Esophagus squamous epithelium (tissue), 5 donors: ENCODE measurements around the gene ALG8. TPM values are rescaled to one million over a fixed set of nuclear protein-coding genes. Genes with fewer than 3 reads are reported as not detected.
"Not testable (repeated sequence)": the region's sequence is repeated elsewhere in the genome, so short reads cannot be mapped to it uniquely, and the experiment has no call there.

ENCODE experiments used
- DNase-seq: peaks from one replicate; lab custom pipeline; 2025; lab: John Stamatoyannopoulos, UW
- H3K27ac ChIP-seq, 4 donors: fragments of 200-600 bp; sonication (generic); one replicate each; pipeline ENCODE4 v1.5.1; 2016 to 2019; ENCODE audit warnings: mild to moderate bottlenecking in 1 of 4
- H3K27me3 ChIP-seq, 4 donors: fragments of 200-600 bp; sonication (generic); 1 replicate in 3 of 4; 2 replicates in 1 of 4; pipeline versions ENCODE4 v1.5.1 to v1.6.0; 2017 to 2021; ENCODE audit warnings: antibody characterized with exemption in 1 of 4
- H3K36me3 ChIP-seq, 3 donors: fragments of 200-600 bp; sonication (generic); one replicate each; pipeline ENCODE4 v1.5.1; 2016 to 2019
- H3K4me1 ChIP-seq, 3 donors: fragments of 200-600 bp; sonication (generic); one replicate each; pipeline ENCODE4 v1.5.1; 2017 to 2019
- H3K4me3 ChIP-seq, 4 donors: fragments of 200-600 bp; sonication (generic); 1 replicate in 3 of 4; 2 replicates in 1 of 4; pipeline ENCODE4 v1.5.1; 2016 to 2019; ENCODE audit warnings: mild to moderate bottlenecking in 2 of 4, moderate library complexity in 1 of 4
- H3K9me3 ChIP-seq, 3 donors: fragments of 200-600 bp; sonication (generic); one replicate each; pipeline ENCODE4 v1.5.1; 2016 to 2019
- CTCF ChIP-seq, 6 experiments: fragments of 450-650 bp in 4 of 6; fragments of 200-600 bp in 2 of 6; sonication (generic) in 2 of 6; IDR thresholded peaks; one replicate each; pipeline ENCODE4 v1.5.1; 2016 to 2019; ENCODE audit warnings: antibody characterized with exemption in 6 of 6, mild to moderate bottlenecking in 4 of 6, moderate library complexity in 4 of 6
- POLR2A ChIP-seq, 4 donors: fragments of 450-650 bp; IDR thresholded peaks; one replicate each; pipeline ENCODE4 v1.6.1; 2017; ENCODE audit warnings: antibody characterized with exemption in 4 of 4, mild to moderate bottlenecking in 4 of 4, moderate library complexity in 3 of 4
- WGBS, 2 donors: methylation state at CpG; one replicate each; pipeline ENCODE4 v1.1.5; 2018; 5-methylcytosine and 5-hydroxymethylcytosine counted together
- intact Hi-C: fragments of 100-400 bp; cut with DNase I; formaldehyde crosslinking; loops from one replicate; pipeline ENCODE4 v1.15.0; 2022
- total RNA-seq, 4 donors: library from RNA; depleted of rRNA; stranded (reverse); fragments of >200 nt; gene quantifications; one replicate each; pipeline ENCODE4 v1.1.0, GENCODE V29; 2016
- donor health status: DM: yes; HTN: yes; CAD: no.

ALG8 gene
- total RNA-seq, 4 donors from 2014 or later, result 13.9 to 30.5 (median 27.3) TPM

DNA sequence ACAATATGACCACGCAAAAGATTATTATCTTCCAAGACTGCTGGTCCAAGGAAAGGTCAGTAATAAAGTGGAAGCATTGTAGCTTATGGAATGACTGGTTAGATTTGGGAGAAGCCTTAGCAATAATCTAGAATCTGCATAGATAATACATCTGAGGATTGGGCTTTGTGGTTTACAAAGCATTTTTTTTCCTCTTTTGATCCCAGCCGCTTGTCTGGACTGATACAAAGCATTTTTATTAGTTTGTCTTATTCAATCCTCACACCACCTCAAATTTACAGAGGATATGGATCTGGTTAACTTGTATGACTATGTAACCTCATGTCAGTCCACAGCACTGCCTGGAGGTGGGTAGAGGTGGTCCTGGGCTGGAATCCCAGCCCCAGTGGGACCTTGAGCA is 76.8 kb downstream of the ALG8 start:
- no peak overlapping the region for H3K27ac ChIP-seq
- TF ChIP-seq CTCF (IDR thresholded peaks at IDR 0.05) (no peak), POLR2A (IDR thresholded peaks at IDR 0.05) (no peak)
- H3K27me3 ChIP-seq, result no peaks in the 10 kb centered on the region
- H3K36me3 ChIP-seq, result peaks cover 0 to 11% (median 0%) of the 10 kb centered on the region in 3 donors
- no peaks in the 10 kb centered on the region for H3K9me3 ChIP-seq
- no peak for DNase-seq
- intact Hi-C loops, result no loop called here
- no peaks in the 10 kb centered on the region for H3K4me1 ChIP-seq
- 80 to 85% methylated on average over 2 of the region's 2 CpGs for WGBS, 2 donors
- no peak overlapping the region for H3K4me3 ChIP-seq

DNA sequence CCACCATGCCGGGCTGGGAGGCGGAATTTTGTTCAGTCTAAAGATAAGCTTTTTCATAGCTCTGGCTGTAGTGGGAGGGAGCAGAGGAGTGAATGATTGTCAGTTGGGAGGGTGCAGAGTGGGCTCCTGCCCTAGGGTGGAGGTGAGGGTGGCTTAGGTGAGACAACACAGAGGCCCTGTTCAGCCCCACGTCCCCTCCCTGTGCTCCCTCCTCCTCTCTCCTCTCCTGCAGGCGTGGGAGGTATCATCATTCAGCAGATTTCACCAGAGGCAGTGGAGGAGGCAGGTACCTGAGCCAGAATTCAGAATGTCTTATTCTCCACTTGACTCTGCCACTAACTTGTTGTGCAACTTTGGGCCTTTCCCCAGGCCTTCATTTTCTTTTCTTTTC is 77.5 kb downstream of the ALG8 start:
- 21 to 44% methylated on average over 2 to 4 of the region's 4 CpGs for WGBS, 2 donors
- no peak overlapping the region for H3K27ac ChIP-seq
- DNase-seq, result no peak
- intact Hi-C loops, result no loop called here
- H3K4me3 ChIP-seq, result no peak overlapping the region
- H3K4me1 ChIP-seq, result no peaks in the 10 kb centered on the region
- no peaks in the 10 kb centered on the region for H3K27me3 ChIP-seq
- TF ChIP-seq CTCF (IDR thresholded peaks at IDR 0.05), result no peak
- no peak for TF ChIP-seq POLR2A (IDR thresholded peaks at IDR 0.05)
- H3K9me3 ChIP-seq, result no peaks in the 10 kb centered on the region
- peaks cover 0 to 4% (median 0%) of the 10 kb centered on the region in 3 donors for H3K36me3 ChIP-seq

DNA sequence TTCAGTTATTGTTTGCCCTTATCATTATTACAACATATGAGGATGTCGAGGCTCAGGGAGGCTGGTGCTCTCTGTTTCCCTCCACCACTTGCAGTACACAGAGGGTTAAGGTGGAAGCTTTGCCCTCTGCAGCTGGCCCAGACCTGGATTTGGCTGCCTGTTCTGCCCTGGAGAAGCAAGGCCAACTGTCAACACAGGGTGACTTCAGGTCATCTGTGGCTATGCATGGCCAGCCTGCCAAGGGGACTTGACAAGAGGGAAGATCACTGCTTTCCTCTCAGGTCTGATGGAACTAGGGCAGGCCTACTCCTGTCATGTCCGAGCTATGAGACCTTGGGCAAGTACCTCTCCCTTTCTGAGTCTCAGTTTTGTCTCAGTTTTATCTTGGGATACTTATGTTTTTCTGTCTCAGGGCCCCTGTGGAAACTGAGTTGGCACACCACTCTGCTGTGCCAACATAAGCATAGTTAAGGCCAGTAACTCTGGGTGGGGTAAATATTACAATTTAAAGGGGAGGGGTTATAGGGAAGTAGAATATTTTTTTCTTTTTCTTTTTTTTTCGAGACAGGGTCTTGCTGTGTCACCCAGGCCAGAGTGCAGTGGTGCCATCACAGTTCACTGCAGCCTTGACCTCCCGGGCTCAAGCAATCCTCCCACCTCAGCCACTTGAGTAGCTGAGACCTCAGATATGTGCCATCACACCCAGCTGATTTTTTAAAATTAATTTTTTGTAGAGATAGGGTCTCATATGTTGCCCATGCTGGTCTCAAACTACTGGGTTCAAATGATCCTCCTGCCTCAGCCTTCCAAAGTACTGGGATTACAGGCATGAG is 78.1 kb downstream of the ALG8 start:
- no peak overlapping the region for H3K27ac ChIP-seq
- no peak for DNase-seq

GRCh38 chr11:78060533-78060932 is 78.9 kb downstream of the ALG8 start:
- Histone ChIP-seq H3K4me3 (no peak overlapping the region), H3K4me1 (no peaks in the 10 kb centered on the region), H3K27ac (no peak overlapping the region), H3K27me3 (no peaks in the 10 kb centered on the region), H3K36me3 (no peaks in the 10 kb centered on the region), H3K9me3 (no peaks in the 10 kb centered on the region)
- TF ChIP-seq CTCF (IDR thresholded peaks at IDR 0.05) (no peak), POLR2A (IDR thresholded peaks at IDR 0.05) (no peak)
- intact Hi-C loops, result no loop called here
- 91 to 99% methylated on average over 5 to 8 of the region's 8 CpGs for WGBS, 2 donors
- DNase-seq, result no peak

More for the DNA sequence above, 78.1 kb downstream of the ALG8 start:
- no peak for TF ChIP-seq CTCF (IDR thresholded peaks at IDR 0.05)
- TF ChIP-seq POLR2A (IDR thresholded peaks at IDR 0.05), result no peak
- H3K4me1 ChIP-seq, result no peaks in the 10 kb centered on the region
- 54 to 72% methylated on average over 4 of the region's 4 CpGs for WGBS, 2 donors
- no peak overlapping the region for H3K4me3 ChIP-seq
- H3K36me3 ChIP-seq, result no peaks in the 10 kb centered on the region
- H3K9me3 ChIP-seq, result no peaks in the 10 kb centered on the region
- intact Hi-C loops, result no loop called here
- H3K27me3 ChIP-seq, result no peaks in the 10 kb centered on the region

DNA sequence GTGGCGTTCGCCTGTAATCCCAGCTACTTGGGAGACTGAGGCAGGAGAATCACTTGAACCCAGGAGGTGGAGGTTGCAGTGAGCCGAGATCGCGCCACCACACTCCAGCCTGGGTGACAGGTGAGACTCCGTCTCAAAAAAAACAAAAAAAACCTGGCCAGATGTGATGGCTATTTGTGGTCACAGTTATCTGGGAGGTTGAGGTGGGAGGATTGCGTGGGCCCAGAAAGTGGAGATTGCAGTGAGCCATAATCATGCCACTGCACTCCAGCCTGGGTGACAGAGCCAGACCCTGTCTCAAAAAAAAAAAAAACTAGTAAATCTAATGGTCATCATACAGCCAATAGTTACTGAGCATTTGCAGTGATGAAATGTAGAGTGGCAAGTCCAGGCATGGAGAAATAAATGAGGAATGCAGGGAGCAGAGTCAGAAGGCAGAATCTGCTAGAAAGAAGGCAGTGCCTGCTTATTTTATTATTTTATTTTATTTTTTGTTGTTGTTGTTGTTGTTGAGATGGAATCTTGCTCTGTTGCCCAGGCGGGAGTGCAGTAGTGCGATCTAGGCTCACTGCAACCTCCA is 79.6 kb downstream of the ALG8 start:
- H3K27ac ChIP-seq, H3K4me1 ChIP-seq, H3K36me3 ChIP-seq, intact Hi-C loops, H3K4me3 ChIP-seq, H3K27me3 ChIP-seq, H3K9me3 ChIP-seq, DNase-seq: not testable (repeated sequence)
- 91 to 95% methylated on average over 9 of the region's 9 CpGs for WGBS, 2 donors
